GM23338 (cell line): ENCODE data around the gene TMEM30B. TPM values are rescaled to one million over a fixed set of nuclear protein-coding genes. Genes with fewer than 3 reads are reported as not detected.

Experiments used
- ATAC-seq: fragments of 200-7000 bp; cut with Tn5 transposase; 3 replicates; pipeline ENCODE4 v1.9.1; 2020
- DNase-seq: peaks from one replicate; pipeline ENCODE4 v3.0.0-alpha.2; 2015; ENCODE audit warnings: low spot score
- H2AFZ ChIP-seq: fragments of 200-600 bp; sonication (generic); 2 replicates; pipeline ENCODE4 v1.8.0; 2016; ENCODE audit warnings: antibody characterized with exemption, mild to moderate bottlenecking, moderate library complexity
- H3F3A ChIP-seq: fragments of 200-600 bp; sonication (generic); replicated peaks from 2 replicates; pipeline ENCODE4 v1.8.0; 2017; ENCODE audit warnings: antibody characterized with exemption, mixed run types, low read depth
- H3K27ac ChIP-seq: fragments of 200-600 bp; sonication (generic); 2 replicates; pipeline ENCODE4 v1.6.1; 2016; ENCODE audit warnings: low read depth
- H3K27me3 ChIP-seq: fragments of 200-600 bp; sonication (generic); 2 replicates; pipeline ENCODE4 v1.8.0; 2016; ENCODE audit warnings: mild to moderate bottlenecking, mixed run types, moderate library complexity; ENCODE audit not compliant: insufficient read depth
- H3K36me3 ChIP-seq: fragments of 200-600 bp; sonication (generic); 2 replicates; pipeline ENCODE4 v1.8.0; 2016; ENCODE audit warnings: mild to moderate bottlenecking; ENCODE audit not compliant: insufficient read depth
- H3K4me1 ChIP-seq: fragments of 200-600 bp; sonication (generic); 2 replicates; pipeline ENCODE4 v1.8.0; 2016; ENCODE audit warnings: mild to moderate bottlenecking, moderate library complexity; ENCODE audit not compliant: insufficient read depth
- H3K4me2 ChIP-seq: fragments of 200-600 bp; sonication (generic); 2 replicates; pipeline ENCODE4 v1.7.1; 2017; ENCODE audit warnings: mixed run types
- H3K4me3 ChIP-seq: fragments of 200-600 bp; sonication (generic); 2 replicates; pipeline ENCODE4 v1.6.1; 2016; ENCODE audit warnings: mixed run types
- H3K79me2 ChIP-seq: fragments of 200-600 bp; sonication (generic); replicated peaks from 2 replicates; pipeline ENCODE4 v1.8.0; 2017; ENCODE audit warnings: mild to moderate bottlenecking; ENCODE audit not compliant: insufficient read depth
- H3K9me2 ChIP-seq: fragments of 200-600 bp; sonication (generic); 2 replicates; pipeline ENCODE4 v1.8.0; 2017; ENCODE audit not compliant: insufficient read depth
- H4K20me1 ChIP-seq: fragments of 200-600 bp; sonication (generic); replicated peaks from 2 replicates; pipeline ENCODE4 v1.8.0; 2017; ENCODE audit warnings: mild to moderate bottlenecking; ENCODE audit not compliant: insufficient read depth
- H3K27ac Mint-ChIP-seq: 2 replicates; pipeline ENCODE4 v1.8.0; 2020; ENCODE audit warnings: inconsistent platforms, mild to moderate bottlenecking, moderate library complexity, mixed read lengths
- H3K27me3 Mint-ChIP-seq: 3 replicates; pipeline ENCODE4 v1.8.0; 2022; ENCODE audit warnings: low read depth, mild to moderate bottlenecking, moderate library complexity, mixed read lengths, inconsistent platforms; ENCODE audit not compliant: insufficient read depth, poor library complexity
- H3K36me3 Mint-ChIP-seq: 3 replicates; pipeline ENCODE4 v1.8.0; 2021; ENCODE audit warnings: low read depth, mild to moderate bottlenecking, inconsistent platforms, moderate library complexity, mixed read lengths
- H3K4me1 Mint-ChIP-seq: 3 replicates; pipeline ENCODE4 v1.8.0; 2020; ENCODE audit warnings: mild to moderate bottlenecking, inconsistent platforms, mixed read lengths
- H3K4me3 Mint-ChIP-seq: 3 replicates; pipeline ENCODE4 v1.8.0; 2021; ENCODE audit warnings: moderate library complexity, mild to moderate bottlenecking, inconsistent platforms, mixed read lengths
- H3K9me3 Mint-ChIP-seq: 3 replicates; pipeline ENCODE4 v1.8.0; 2020; ENCODE audit warnings: moderate library complexity, mild to moderate bottlenecking, inconsistent platforms, mixed read lengths
- CREB1 ChIP-seq: fragments of 250-450 bp; sonication (Bioruptor Pico); IDR thresholded peaks from 2 replicates; pipeline ENCODE4 v1.5.0; 2020; ENCODE audit warnings: low read depth, mild to moderate bottlenecking, moderate library complexity
- EZH2 ChIP-seq: fragments of 200-600 bp; sonication (generic); IDR thresholded peaks from one replicate; pipeline ENCODE4 v1.8.0; 2017; ENCODE audit warnings: antibody characterized with exemption, mild to moderate bottlenecking, low read depth; ENCODE audit not compliant: unreplicated experiment
- EZH2phosphoT487 ChIP-seq: fragments of 200-600 bp; sonication (generic); IDR thresholded peaks from one replicate; pipeline ENCODE4 v1.8.1; 2018; ENCODE audit warnings: antibody characterized with exemption; ENCODE audit not compliant: unreplicated experiment
- JUNB ChIP-seq: IDR thresholded peaks from one replicate; pipeline ENCODE4 v1.6.1; 2016; ENCODE audit warnings: antibody characterized with exemption; ENCODE audit not compliant: unreplicated experiment
- NANOG ChIP-seq: IDR thresholded peaks from 2 replicates; pipeline ENCODE4 v1.6.1; 2016; ENCODE audit warnings: antibody characterized with exemption, borderline replicate concordance
- POLR2AphosphoS5 ChIP-seq: IDR thresholded peaks from 2 replicates; pipeline ENCODE4 v1.6.1; 2016; ENCODE audit warnings: antibody characterized with exemption, low read depth
- STAT1 ChIP-seq: IDR thresholded peaks from one replicate; pipeline ENCODE4 v1.6.1; 2016; ENCODE audit warnings: antibody characterized with exemption; ENCODE audit not compliant: unreplicated experiment
- polyA plus RNA-seq: library from polyadenylated mRNA; unstranded; fragments of >200 nt; fragmentation: Nextera tagmentation; extraction: Ambion mirVana; gene quantifications from 2 replicates; pipeline ENCODE4 v1.2.1, GENCODE V29; 2016
- total RNA-seq: library from RNA; depleted of rRNA; stranded (reverse); fragments of >200 nt; shearing (Covaris generic); gene quantifications from 2 replicates; pipeline ENCODE4 v1.2.3, GENCODE V29; 2014
- TF ChIP-seq, protein P1 (sequence below): fragments of 250-450 bp; sonication (Bioruptor Pico); IDR thresholded peaks from 2 replicates; pipeline ENCODE4 v1.5.0; 2020; ENCODE audit warnings: mild to moderate bottlenecking, moderate library complexity
- TF ChIP-seq, protein P2 (sequence below), 2 experiments: fragments of 200-600 bp in 1 of 2; sonication (generic) in 1 of 2; conservative IDR thresholded peaks; 2 replicates each; pipeline versions ENCODE4 v1.5.1 to v1.6.1; 2016 to 2017; ENCODE audit warnings: antibody characterized with exemption in 2 of 2, low read depth in 2 of 2, mild to moderate bottlenecking in 2 of 2, moderate library complexity in 1 of 2

TMEM30B gene
- total and polyA plus RNA-seq, 2 experiments from 2014 or later = 7.2 to 22.9 TPM

GRCh38 chr14:61279082-61279481 lies 2.1 kb downstream of the TMEM30B start (continued):
- TF ChIP-seq, protein P1, sequence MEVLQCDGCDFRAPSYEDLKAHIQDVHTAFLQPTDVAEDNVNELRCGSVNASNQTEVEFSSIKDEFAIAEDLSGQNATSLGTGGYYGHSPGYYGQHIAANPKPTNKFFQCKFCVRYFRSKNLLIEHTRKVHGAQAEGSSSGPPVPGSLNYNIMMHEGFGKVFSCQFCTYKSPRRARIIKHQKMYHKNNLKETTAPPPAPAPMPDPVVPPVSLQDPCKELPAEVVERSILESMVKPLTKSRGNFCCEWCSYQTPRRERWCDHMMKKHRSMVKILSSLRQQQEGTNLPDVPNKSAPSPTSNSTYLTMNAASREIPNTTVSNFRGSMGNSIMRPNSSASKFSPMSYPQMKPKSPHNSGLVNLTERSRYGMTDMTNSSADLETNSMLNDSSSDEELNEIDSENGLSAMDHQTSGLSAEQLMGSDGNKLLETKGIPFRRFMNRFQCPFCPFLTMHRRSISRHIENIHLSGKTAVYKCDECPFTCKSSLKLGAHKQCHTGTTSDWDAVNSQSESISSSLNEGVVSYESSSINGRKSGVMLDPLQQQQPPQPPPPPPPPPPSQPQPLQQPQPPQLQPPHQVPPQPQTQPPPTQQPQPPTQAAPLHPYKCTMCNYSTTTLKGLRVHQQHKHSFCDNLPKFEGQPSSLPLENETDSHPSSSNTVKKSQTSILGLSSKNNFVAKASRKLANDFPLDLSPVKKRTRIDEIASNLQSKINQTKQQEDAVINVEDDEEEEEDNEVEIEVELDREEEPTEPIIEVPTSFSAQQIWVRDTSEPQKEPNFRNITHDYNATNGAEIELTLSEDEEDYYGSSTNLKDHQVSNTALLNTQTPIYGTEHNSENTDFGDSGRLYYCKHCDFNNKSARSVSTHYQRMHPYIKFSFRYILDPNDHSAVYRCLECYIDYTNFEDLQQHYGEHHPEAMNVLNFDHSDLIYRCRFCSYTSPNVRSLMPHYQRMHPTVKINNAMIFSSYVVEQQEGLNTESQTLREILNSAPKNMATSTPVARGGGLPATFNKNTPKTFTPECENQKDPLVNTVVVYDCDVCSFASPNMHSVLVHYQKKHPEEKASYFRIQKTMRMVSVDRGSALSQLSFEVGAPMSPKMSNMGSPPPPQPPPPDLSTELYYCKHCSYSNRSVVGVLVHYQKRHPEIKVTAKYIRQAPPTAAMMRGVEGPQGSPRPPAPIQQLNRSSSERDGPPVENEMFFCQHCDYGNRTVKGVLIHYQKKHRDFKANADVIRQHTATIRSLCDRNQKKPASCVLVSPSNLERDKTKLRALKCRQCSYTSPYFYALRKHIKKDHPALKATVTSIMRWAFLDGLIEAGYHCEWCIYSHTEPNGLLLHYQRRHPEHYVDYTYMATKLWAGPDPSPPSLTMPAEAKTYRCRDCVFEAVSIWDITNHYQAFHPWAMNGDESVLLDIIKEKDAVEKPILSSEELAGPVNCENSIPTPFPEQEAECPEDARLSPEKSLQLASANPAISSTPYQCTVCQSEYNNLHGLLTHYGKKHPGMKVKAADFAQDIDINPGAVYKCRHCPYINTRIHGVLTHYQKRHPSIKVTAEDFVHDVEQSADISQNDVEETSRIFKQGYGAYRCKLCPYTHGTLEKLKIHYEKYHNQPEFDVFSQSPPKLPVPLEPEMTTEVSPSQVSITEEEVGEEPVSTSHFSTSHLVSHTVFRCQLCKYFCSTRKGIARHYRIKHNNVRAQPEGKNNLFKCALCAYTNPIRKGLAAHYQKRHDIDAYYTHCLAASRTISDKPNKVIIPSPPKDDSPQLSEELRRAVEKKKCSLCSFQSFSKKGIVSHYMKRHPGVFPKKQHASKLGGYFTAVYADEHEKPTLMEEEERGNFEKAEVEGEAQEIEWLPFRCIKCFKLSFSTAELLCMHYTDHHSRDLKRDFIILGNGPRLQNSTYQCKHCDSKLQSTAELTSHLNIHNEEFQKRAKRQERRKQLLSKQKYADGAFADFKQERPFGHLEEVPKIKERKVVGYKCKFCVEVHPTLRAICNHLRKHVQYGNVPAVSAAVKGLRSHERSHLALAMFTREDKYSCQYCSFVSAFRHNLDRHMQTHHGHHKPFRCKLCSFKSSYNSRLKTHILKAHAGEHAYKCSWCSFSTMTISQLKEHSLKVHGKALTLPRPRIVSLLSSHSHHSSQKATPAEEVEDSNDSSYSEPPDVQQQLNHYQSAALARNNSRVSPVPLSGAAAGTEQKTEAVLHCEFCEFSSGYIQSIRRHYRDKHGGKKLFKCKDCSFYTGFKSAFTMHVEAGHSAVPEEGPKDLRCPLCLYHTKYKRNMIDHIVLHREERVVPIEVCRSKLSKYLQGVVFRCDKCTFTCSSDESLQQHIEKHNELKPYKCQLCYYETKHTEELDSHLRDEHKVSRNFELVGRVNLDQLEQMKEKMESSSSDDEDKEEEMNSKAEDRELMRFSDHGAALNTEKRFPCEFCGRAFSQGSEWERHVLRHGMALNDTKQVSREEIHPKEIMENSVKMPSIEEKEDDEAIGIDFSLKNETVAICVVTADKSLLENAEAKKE (CRISPR knock-in tag) = no peak
- no peak for TF ChIP-seq EZH2phosphoT487
- TF ChIP-seq POLR2AphosphoS5 = no peak
- no peak for TF ChIP-seq JUNB
- TF ChIP-seq EZH2 = no peak
- no peak for TF ChIP-seq STAT1

- ATAC-seq (no peak), DNase-seq (no peak)
- H2AFZ ChIP-seq = no peak overlapping the region
- H3F3A ChIP-seq = no peaks in the 10 kb centered on the region
- H4K20me1 ChIP-seq = peaks cover 7% of the 10 kb centered on the region
- H3K4me3 ChIP-seq = no peak overlapping the region
- Mint-ChIP-seq H3K4me3 (no peak overlapping the region), H3K27me3 (peaks cover 27% of the 10 kb centered on the region), H3K36me3 (no peaks in the 10 kb centered on the region), H3K9me3 (no peaks in the 10 kb centered on the region), H3K27ac (no peak overlapping the region), H3K4me1 (peaks cover 11% of the 10 kb centered on the region)
- H3K27me3 ChIP-seq = peaks cover 26% of the 10 kb centered on the region
- no peaks in the 10 kb centered on the region; the same call in 1 of the 2 replicates for H3K9me2 ChIP-seq
- H3K4me2 ChIP-seq = no peak overlapping the region
- H3K4me1 ChIP-seq = peaks cover 13% of the 10 kb centered on the region
- H3K79me2 ChIP-seq = no peaks in the 10 kb centered on the region
- H3K36me3 ChIP-seq = no peaks in the 10 kb centered on the region
- H3K27ac ChIP-seq = no peak overlapping the region
- TF ChIP-seq CREB1 (CRISPR knock-in tag) (no peak), NANOG (no peak), POLR2AphosphoS5 (no peak)
- TF ChIP-seq, protein P1 (CRISPR knock-in tag) = no peak
- TF ChIP-seq, protein P2, sequence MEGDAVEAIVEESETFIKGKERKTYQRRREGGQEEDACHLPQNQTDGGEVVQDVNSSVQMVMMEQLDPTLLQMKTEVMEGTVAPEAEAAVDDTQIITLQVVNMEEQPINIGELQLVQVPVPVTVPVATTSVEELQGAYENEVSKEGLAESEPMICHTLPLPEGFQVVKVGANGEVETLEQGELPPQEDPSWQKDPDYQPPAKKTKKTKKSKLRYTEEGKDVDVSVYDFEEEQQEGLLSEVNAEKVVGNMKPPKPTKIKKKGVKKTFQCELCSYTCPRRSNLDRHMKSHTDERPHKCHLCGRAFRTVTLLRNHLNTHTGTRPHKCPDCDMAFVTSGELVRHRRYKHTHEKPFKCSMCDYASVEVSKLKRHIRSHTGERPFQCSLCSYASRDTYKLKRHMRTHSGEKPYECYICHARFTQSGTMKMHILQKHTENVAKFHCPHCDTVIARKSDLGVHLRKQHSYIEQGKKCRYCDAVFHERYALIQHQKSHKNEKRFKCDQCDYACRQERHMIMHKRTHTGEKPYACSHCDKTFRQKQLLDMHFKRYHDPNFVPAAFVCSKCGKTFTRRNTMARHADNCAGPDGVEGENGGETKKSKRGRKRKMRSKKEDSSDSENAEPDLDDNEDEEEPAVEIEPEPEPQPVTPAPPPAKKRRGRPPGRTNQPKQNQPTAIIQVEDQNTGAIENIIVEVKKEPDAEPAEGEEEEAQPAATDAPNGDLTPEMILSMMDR (conservative IDR thresholded peaks at IDR 0.05; ENCODE audit: low read depth in 2 of 2) = no peak
These were observed 3.4 kb downstream of the TMEM30B start for GRCh38 chr14:61277784-61278183.
